Gastroesophageal sphincter (tissue), 3 donors: ENCODE data around the gene SLC25A3.

Experiments used
- CTCF ChIP-seq, 4 experiments: fragments of 200-600 bp in 2 of 4; fragments of 450-650 bp in 2 of 4; sonication (generic) in 1 of 4; IDR thresholded peaks; one replicate each; pipeline ENCODE4 v1.5.1; 2017 to 2019; ENCODE audit warnings: antibody characterized with exemption in 4 of 4, mild to moderate bottlenecking in 2 of 4, moderate library complexity in 2 of 4
- EP300 ChIP-seq: sonication (generic); formaldehyde crosslinking; IDR thresholded peaks from one replicate; pipeline ENCODE4 v1.6.1; 2017; ENCODE audit warnings: antibody characterized with exemption, mild to moderate bottlenecking
- POLR2A ChIP-seq, 2 donors: fragments of 450-650 bp; IDR thresholded peaks; one replicate each; pipeline ENCODE4 v1.6.1; 2017; ENCODE audit warnings: antibody characterized with exemption in 2 of 2, mild to moderate bottlenecking in 2 of 2, moderate library complexity in 1 of 2
- POLR2AphosphoS5 ChIP-seq: sonication (generic); formaldehyde crosslinking; IDR thresholded peaks from one replicate; pipeline ENCODE4 v1.6.1; 2017; ENCODE audit warnings: antibody characterized with exemption

GRCh38 chr12:98595243-98595988 is 1.9 kb downstream of the SLC25A3 start:
- TF ChIP-seq EP300: no peak
- no peak for TF ChIP-seq POLR2AphosphoS5
- TF ChIP-seq CTCF (IDR thresholded peaks at IDR 0.05): no peak
- TF ChIP-seq POLR2A (IDR thresholded peaks at IDR 0.05): no peak
